Measurements from ENCODE around the gene LCN1.

The LCN1 gene

GRCh38 chr9:135520916-135521607 lies at the start of gene LCN1:
Gene LCN1 (plus strand): TSS chr9:135521440. CDS start chr9:135521498, 58 bp downstream.
- no peak for DNase-seq

- DNase-seq: no peak
These were observed 49.2 kb upstream of the LCN1 start for GRCh38 chr9:135471791-135472640.

GRCh38 chr9:135473972-135474543 lies 47.2 kb upstream of the LCN1 start:
- no peak for DNase-seq

GRCh38 chr9:135474915-135475314 lies 46.3 kb upstream of the LCN1 start:
- no peak for DNase-seq

GRCh38 chr9:135476561-135477355 lies 44.5 kb upstream of the LCN1 start:
- no peak for DNase-seq

GRCh38 chr9:135478191-135478590 lies 43.0 kb upstream of the LCN1 start:
- no peak for DNase-seq

GRCh38 chr9:135478829-135479468 lies 42.3 kb upstream of the LCN1 start:
- DNase-seq: no peak

- DNase-seq: no peak
These were observed 41.7 kb upstream of the LCN1 start, which contains the start of gene PPP1R26 for GRCh38 chr9:135479469-135480052. Gene PPP1R26 (plus strand): TSS chr9:135479782. CDS start chr9:135484511, 4,729 bp downstream.

GRCh38 chr9:135480071-135480939 lies 40.9 kb upstream of the LCN1 start:
- no peak for DNase-seq

GRCh38 chr9:135480940-135481310 lies 40.3 kb upstream of the LCN1 start:
- DNase-seq: no peak

- DNase-seq: no peak
These were observed 39.1 kb upstream of the LCN1 start for GRCh38 chr9:135482015-135482754.

- no peak for DNase-seq
These were observed 36.6 kb upstream of the LCN1 start for GRCh38 chr9:135484460-135485277.

GRCh38 chr9:135485385-135485784 lies 35.9 kb upstream of the LCN1 start:
- DNase-seq: no peak

GRCh38 chr9:135485832-135486231 lies 35.4 kb upstream of the LCN1 start:
- DNase-seq: no peak

- no peak for DNase-seq
These were observed 34.8 kb upstream of the LCN1 start for GRCh38 chr9:135486267-135487065.

GRCh38 chr9:135487281-135488012 lies 33.8 kb upstream of the LCN1 start:
- DNase-seq: no peak

GRCh38 chr9:135488013-135488330 lies 33.3 kb upstream of the LCN1 start:
- no peak for DNase-seq

GRCh38 chr9:135488527-135488926 lies 32.7 kb upstream of the LCN1 start:
- no peak for DNase-seq
